ENCODE data around the gene AURKAIP1. TPM values are rescaled to one million over a fixed set of nuclear protein-coding genes. Genes with fewer than 3 reads are reported as not detected.

AURKAIP1 gene
- polyA plus RNA-seq, 1 donor from 2014 or later: 104 TPM

GRCh38 chr1:1347026-1347595 lies 27.9 kb downstream of the AURKAIP1 start:
- H3K9ac ChIP-seq (ENCODE audit: low read length): no peak overlapping the region
- no peak for TF ChIP-seq MXI1 (conservative IDR thresholded peaks at IDR 0.05; ENCODE audit: poor library complexity, severe bottlenecking)
- TF ChIP-seq TAF1 (IDR thresholded peaks at IDR 0.05; ENCODE audit: low read depth): no peak
- TF ChIP-seq CTCF (IDR thresholded peaks at IDR 0.05; ENCODE audit: poor library complexity, severe bottlenecking): no peak
- no peak for TF ChIP-seq SMC3 (conservative IDR thresholded peaks at IDR 0.05; ENCODE audit: poor library complexity)
- TF ChIP-seq POLR2AphosphoS5 (IDR thresholded peaks at IDR 0.05): no peak
- TF ChIP-seq RAD21 (conservative IDR thresholded peaks at IDR 0.05): no peak
- no peak for TF ChIP-seq REST (IDR thresholded peaks at IDR 0.05; ENCODE audit: borderline replicate concordance)
- TF ChIP-seq EP300 (conservative IDR thresholded peaks at IDR 0.05; ENCODE audit: poor library complexity, severe bottlenecking): no peak
- TF ChIP-seq EZH2 (IDR thresholded peaks at IDR 0.05; ENCODE audit: borderline replicate concordance, insufficient read depth, low read length, poor library complexity, severe bottlenecking): no peak
- no peaks in the 10 kb centered on the region for H3F3A ChIP-seq (ENCODE audit: insufficient read depth, low read length, poor library complexity, severe bottlenecking)
- peaks cover 12% of the 10 kb centered on the region for H3K79me2 ChIP-seq (replicated peaks; ENCODE audit: insufficient read depth, low read length)
- no peaks in the 10 kb centered on the region for H3K27me3 ChIP-seq (ENCODE audit: insufficient read depth, low read depth, low read length)
- H3K4me3 ChIP-seq (ENCODE audit: low read length): peak overlapping the region; percentile 82
- H3K9me3 ChIP-seq (ENCODE audit: low read length): no peaks in the 10 kb centered on the region
- H3K27ac ChIP-seq (ENCODE audit: low read length): no peak overlapping the region
- no peak overlapping the region for H3K4me2 ChIP-seq (ENCODE audit: low read length)
- no peaks in the 10 kb centered on the region for H3K36me3 ChIP-seq (ENCODE audit: insufficient read depth, low read length)
- no peaks in the 10 kb centered on the region for H3K9me2 ChIP-seq (ENCODE audit: insufficient read depth, low read length)
- H2AFZ ChIP-seq (ENCODE audit: low read depth, low read length): no peak overlapping the region
- peaks cover 13% of the 10 kb centered on the region for H4K20me1 ChIP-seq (ENCODE audit: insufficient read depth)

GRCh38 chr1:1346501-1346890 lies 28.5 kb downstream of the AURKAIP1 start:
- Histone ChIP-seq H3K9ac (ENCODE audit: low read length) (no peak overlapping the region), H3K4me3 (ENCODE audit: low read length) (peak overlapping the region; percentile 82), H4K20me1 (ENCODE audit: insufficient read depth) (peaks cover 13% of the 10 kb centered on the region), H3K4me2 (ENCODE audit: low read length) (no peak overlapping the region), H3F3A (ENCODE audit: insufficient read depth, low read length, poor library complexity, severe bottlenecking) (no peaks in the 10 kb centered on the region), H3K36me3 (ENCODE audit: insufficient read depth, low read length) (no peaks in the 10 kb centered on the region), H2AFZ (ENCODE audit: low read depth, low read length) (no peak overlapping the region), H3K79me2 (replicated peaks; ENCODE audit: insufficient read depth, low read length) (peaks cover 12% of the 10 kb centered on the region), H3K9me3 (ENCODE audit: low read length) (no peaks in the 10 kb centered on the region), H3K27me3 (ENCODE audit: insufficient read depth, low read depth, low read length) (no peaks in the 10 kb centered on the region), H3K9me2 (ENCODE audit: insufficient read depth, low read length) (no peaks in the 10 kb centered on the region), H3K27ac (ENCODE audit: low read length) (no peak overlapping the region)
- no peak for TF ChIP-seq EZH2 (IDR thresholded peaks at IDR 0.05; ENCODE audit: borderline replicate concordance, insufficient read depth, low read length, poor library complexity, severe bottlenecking)
- no peak for TF ChIP-seq RAD21 (conservative IDR thresholded peaks at IDR 0.05)
- no peak for TF ChIP-seq MXI1 (conservative IDR thresholded peaks at IDR 0.05; ENCODE audit: poor library complexity, severe bottlenecking)
- TF ChIP-seq EP300 (conservative IDR thresholded peaks at IDR 0.05; ENCODE audit: poor library complexity, severe bottlenecking): no peak
- TF ChIP-seq REST (IDR thresholded peaks at IDR 0.05; ENCODE audit: borderline replicate concordance): no peak
- no peak for TF ChIP-seq POLR2AphosphoS5 (IDR thresholded peaks at IDR 0.05)
- no peak for TF ChIP-seq SMC3 (conservative IDR thresholded peaks at IDR 0.05; ENCODE audit: poor library complexity)
- no peak for TF ChIP-seq CTCF (IDR thresholded peaks at IDR 0.05; ENCODE audit: poor library complexity, severe bottlenecking)
- no peak for TF ChIP-seq TAF1 (IDR thresholded peaks at IDR 0.05; ENCODE audit: low read depth)

All from neural cell (in vitro differentiated cells).